Prostate gland (tissue), 2 donors: Measurements from ENCODE around the gene MYLK.
"Not testable (repeated sequence)": the region's sequence is repeated elsewhere in the genome, so short reads cannot be mapped to it uniquely, and the experiment has no call there.

Experiments
- POLR2A ChIP-seq: fragments of 450-650 bp; IDR thresholded peaks from one replicate; pipeline ENCODE4 v1.6.1; 2016; ENCODE audit warnings: antibody characterized with exemption, mild to moderate bottlenecking
- TF ChIP-seq, protein P1 (sequence below), 4 experiments: fragments of 200-600 bp in 2 of 4; fragments of 450-650 bp in 2 of 4; sonication (generic) in 2 of 4; IDR thresholded peaks; 1 replicate in 3 of 4; 2 replicates in 1 of 4; pipeline ENCODE4 v1.5.1; 2016 to 2019; ENCODE audit warnings: antibody characterized with exemption in 4 of 4, mild to moderate bottlenecking in 2 of 4, moderate library complexity in 2 of 4

DNA sequence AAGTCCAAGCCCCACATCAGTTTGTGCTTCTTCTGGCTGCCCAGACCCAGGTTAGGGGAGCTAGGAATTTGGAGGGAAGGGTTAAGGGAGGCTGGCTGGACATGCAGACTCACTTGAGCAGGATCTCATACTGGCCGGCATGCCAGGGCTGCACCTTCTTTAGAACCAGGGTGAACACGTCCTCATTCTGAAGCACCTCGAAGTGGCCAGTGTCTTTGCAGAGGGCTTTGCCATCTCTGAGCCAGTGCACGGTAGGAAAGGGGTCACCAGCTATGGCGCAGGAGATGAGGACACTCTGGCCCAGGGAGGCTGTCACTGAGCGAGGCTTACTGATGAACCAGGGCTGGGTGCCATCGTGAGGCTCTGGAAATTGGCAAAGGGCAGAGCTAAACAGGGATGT lies 176.5 kb downstream of the MYLK start:
- not testable (repeated sequence) for TF ChIP-seq POLR2A
- TF ChIP-seq, protein P1, sequence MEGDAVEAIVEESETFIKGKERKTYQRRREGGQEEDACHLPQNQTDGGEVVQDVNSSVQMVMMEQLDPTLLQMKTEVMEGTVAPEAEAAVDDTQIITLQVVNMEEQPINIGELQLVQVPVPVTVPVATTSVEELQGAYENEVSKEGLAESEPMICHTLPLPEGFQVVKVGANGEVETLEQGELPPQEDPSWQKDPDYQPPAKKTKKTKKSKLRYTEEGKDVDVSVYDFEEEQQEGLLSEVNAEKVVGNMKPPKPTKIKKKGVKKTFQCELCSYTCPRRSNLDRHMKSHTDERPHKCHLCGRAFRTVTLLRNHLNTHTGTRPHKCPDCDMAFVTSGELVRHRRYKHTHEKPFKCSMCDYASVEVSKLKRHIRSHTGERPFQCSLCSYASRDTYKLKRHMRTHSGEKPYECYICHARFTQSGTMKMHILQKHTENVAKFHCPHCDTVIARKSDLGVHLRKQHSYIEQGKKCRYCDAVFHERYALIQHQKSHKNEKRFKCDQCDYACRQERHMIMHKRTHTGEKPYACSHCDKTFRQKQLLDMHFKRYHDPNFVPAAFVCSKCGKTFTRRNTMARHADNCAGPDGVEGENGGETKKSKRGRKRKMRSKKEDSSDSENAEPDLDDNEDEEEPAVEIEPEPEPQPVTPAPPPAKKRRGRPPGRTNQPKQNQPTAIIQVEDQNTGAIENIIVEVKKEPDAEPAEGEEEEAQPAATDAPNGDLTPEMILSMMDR (IDR thresholded peaks at IDR 0.05): not testable (repeated sequence)
